ENCODE data around the gene BACH2.
"Not testable (repeated sequence)": the region's sequence is repeated elsewhere in the genome, so short reads cannot be mapped to it uniquely, and the experiment has no call there.

BACH2 gene

GRCh38 chr6:90151576-90152422 lies 144.8 kb downstream of the BACH2 start:
- no peak for DNase-seq

- no peak for DNase-seq
Measured at GRCh38 chr6:90149280-90149679, 147.4 kb downstream of the BACH2 start.

- no peak for DNase-seq
Measured at GRCh38 chr6:90148867-90149266, 147.8 kb downstream of the BACH2 start.

- no peak for DNase-seq
Measured at GRCh38 chr6:90146921-90147649, 149.6 kb downstream of the BACH2 start.

GRCh38 chr6:90146024-90146423 lies 150.6 kb downstream of the BACH2 start:
- DNase-seq: no peak

GRCh38 chr6:90144928-90145555 lies 151.6 kb downstream of the BACH2 start:
- DNase-seq: no peak

- no peak for DNase-seq
Measured at GRCh38 chr6:90144396-90144795, 152.2 kb downstream of the BACH2 start.

- no peak for DNase-seq
Measured at GRCh38 chr6:90140683-90141082, 156.0 kb downstream of the BACH2 start.

GRCh38 chr6:90139272-90139817 lies 157.3 kb downstream of the BACH2 start:
- DNase-seq: no peak

GRCh38 chr6:90136837-90137568 lies 159.6 kb downstream of the BACH2 start:
- no peak for DNase-seq

- no peak for DNase-seq
Measured at GRCh38 chr6:90136176-90136575, 160.5 kb downstream of the BACH2 start.

GRCh38 chr6:90135667-90136066 lies 161.0 kb downstream of the BACH2 start:
- no peak for DNase-seq

- not testable (repeated sequence) for DNase-seq
Measured at GRCh38 chr6:90133664-90134063, 163.0 kb downstream of the BACH2 start.

- DNase-seq: no peak
Measured at GRCh38 chr6:90131614-90132423, 164.8 kb downstream of the BACH2 start.

- no peak for DNase-seq
Measured at GRCh38 chr6:90131125-90131524, 165.5 kb downstream of the BACH2 start.

- not testable (repeated sequence) for DNase-seq
Measured at GRCh38 chr6:90128687-90129086, 168.0 kb downstream of the BACH2 start.

GRCh38 chr6:90127595-90127994 lies 169.0 kb downstream of the BACH2 start:
- no peak for DNase-seq

GRCh38 chr6:90126839-90127238 lies 169.8 kb downstream of the BACH2 start:
- DNase-seq: no peak

GRCh38 chr6:90126181-90126580 lies 170.5 kb downstream of the BACH2 start:
- DNase-seq: no peak

- no peak for DNase-seq
Measured at GRCh38 chr6:90124874-90125510, 171.7 kb downstream of the BACH2 start.

GRCh38 chr6:90123831-90124230 lies 172.8 kb downstream of the BACH2 start:
- no peak for DNase-seq
